ENCODE data around the gene ACVR1B. TPM values are rescaled to one million over a fixed set of nuclear protein-coding genes. Genes with fewer than 3 reads are reported as not detected.

Gene ACVR1B
- total and polyA plus RNA-seq, 2 experiments from 2014 or later, result 2.4 to 7.5 TPM

DNA sequence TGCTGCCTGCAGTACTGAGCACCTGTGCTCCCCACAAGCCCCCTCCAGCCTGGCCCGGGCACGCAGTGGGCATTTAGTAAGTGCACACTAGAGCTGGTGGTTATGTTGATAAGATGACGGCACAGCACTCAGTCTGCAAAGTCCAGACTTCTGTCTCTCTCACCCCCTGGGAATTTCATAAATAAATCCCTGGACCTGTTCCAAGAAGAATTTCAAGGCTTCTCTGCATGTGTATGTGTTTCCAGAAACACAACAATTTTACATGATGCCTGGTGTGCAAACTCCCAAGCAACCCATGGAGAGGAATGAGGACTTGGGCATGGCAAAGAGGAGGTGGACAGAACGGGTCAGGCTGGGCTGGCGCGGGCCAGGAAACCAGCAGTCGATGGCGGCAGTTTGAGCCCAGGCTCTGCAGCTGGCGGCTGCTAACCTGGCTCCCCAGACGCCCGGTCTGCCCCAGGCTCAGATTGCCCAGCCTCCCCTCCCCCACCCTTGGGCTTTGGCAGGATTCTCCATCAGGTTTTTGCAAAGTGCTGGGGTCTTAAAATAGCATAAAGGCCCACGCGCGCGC, 10.4 kb upstream of the ACVR1B start:
- Histone ChIP-seq H3K79me2 (replicated peaks; ENCODE audit: insufficient read depth) (no peaks in the 10 kb centered on the region), H4K20me1 (replicated peaks; ENCODE audit: insufficient read depth) (no peaks in the 10 kb centered on the region), H3K4me1 (ENCODE audit: insufficient read depth) (no peaks in the 10 kb centered on the region), H3K9me2 (ENCODE audit: insufficient read depth) (no peaks in the 10 kb centered on the region), H3K27me3 (ENCODE audit: insufficient read depth) (no peaks in the 10 kb centered on the region), H3K27ac (ENCODE audit: low read depth) (no peak overlapping the region), H3K4me3 (no peak overlapping the region), H3K4me2 (no peak overlapping the region), H3K36me3 (ENCODE audit: insufficient read depth) (no peaks in the 10 kb centered on the region), H3F3A (replicated peaks; ENCODE audit: low read depth) (no peaks in the 10 kb centered on the region), H2AFZ (peak overlapping the region; percentile 80; the same call in 1 of the 2 replicates)
- Mint-ChIP-seq H3K9me3 (peaks cover 14% of the 10 kb centered on the region), H3K4me3 (no peak overlapping the region), H3K27me3 (ENCODE audit: insufficient read depth, low read depth, poor library complexity) (peaks cover 14% of the 10 kb centered on the region), H3K36me3 (ENCODE audit: low read depth) (peaks cover 5% of the 10 kb centered on the region; the same call in 1 of the 3 replicates), H3K4me1 (peaks cover 7% of the 10 kb centered on the region), H3K27ac (no peak overlapping the region)
- TF ChIP-seq STAT1 (IDR thresholded peaks at IDR 0.05; ENCODE audit: unreplicated experiment) (no peak), EZH2phosphoT487 (IDR thresholded peaks at IDR 0.05; ENCODE audit: unreplicated experiment) (no peak), JUNB (IDR thresholded peaks at IDR 0.05; ENCODE audit: unreplicated experiment) (no peak), CREB1 (CRISPR knock-in tag; IDR thresholded peaks at IDR 0.05; ENCODE audit: low read depth) (no peak), ZNF114 (CRISPR knock-in tag; IDR thresholded peaks at IDR 0.05) (no peak), EZH2 (IDR thresholded peaks at IDR 0.05; ENCODE audit: low read depth, unreplicated experiment) (no peak), POLR2AphosphoS5 (IDR thresholded peaks at IDR 0.05; ENCODE audit: low read depth) (no peak), ZNF331 (CRISPR knock-in tag; IDR thresholded peaks at IDR 0.05; ENCODE audit: low read depth) (no peak), NANOG (IDR thresholded peaks at IDR 0.05; ENCODE audit: borderline replicate concordance) (no peak)
- TF ChIP-seq, protein P1, sequence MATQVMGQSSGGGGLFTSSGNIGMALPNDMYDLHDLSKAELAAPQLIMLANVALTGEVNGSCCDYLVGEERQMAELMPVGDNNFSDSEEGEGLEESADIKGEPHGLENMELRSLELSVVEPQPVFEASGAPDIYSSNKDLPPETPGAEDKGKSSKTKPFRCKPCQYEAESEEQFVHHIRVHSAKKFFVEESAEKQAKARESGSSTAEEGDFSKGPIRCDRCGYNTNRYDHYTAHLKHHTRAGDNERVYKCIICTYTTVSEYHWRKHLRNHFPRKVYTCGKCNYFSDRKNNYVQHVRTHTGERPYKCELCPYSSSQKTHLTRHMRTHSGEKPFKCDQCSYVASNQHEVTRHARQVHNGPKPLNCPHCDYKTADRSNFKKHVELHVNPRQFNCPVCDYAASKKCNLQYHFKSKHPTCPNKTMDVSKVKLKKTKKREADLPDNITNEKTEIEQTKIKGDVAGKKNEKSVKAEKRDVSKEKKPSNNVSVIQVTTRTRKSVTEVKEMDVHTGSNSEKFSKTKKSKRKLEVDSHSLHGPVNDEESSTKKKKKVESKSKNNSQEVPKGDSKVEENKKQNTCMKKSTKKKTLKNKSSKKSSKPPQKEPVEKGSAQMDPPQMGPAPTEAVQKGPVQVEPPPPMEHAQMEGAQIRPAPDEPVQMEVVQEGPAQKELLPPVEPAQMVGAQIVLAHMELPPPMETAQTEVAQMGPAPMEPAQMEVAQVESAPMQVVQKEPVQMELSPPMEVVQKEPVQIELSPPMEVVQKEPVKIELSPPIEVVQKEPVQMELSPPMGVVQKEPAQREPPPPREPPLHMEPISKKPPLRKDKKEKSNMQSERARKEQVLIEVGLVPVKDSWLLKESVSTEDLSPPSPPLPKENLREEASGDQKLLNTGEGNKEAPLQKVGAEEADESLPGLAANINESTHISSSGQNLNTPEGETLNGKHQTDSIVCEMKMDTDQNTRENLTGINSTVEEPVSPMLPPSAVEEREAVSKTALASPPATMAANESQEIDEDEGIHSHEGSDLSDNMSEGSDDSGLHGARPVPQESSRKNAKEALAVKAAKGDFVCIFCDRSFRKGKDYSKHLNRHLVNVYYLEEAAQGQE (IDR thresholded peaks at IDR 0.05; ENCODE audit: unreplicated experiment), result no peak
- TF ChIP-seq, protein P2, sequence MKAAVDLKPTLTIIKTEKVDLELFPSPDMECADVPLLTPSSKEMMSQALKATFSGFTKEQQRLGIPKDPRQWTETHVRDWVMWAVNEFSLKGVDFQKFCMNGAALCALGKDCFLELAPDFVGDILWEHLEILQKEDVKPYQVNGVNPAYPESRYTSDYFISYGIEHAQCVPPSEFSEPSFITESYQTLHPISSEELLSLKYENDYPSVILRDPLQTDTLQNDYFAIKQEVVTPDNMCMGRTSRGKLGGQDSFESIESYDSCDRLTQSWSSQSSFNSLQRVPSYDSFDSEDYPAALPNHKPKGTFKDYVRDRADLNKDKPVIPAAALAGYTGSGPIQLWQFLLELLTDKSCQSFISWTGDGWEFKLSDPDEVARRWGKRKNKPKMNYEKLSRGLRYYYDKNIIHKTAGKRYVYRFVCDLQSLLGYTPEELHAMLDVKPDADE (IDR thresholded peaks at IDR 0.05), result no peak
- TF ChIP-seq, protein P3, sequence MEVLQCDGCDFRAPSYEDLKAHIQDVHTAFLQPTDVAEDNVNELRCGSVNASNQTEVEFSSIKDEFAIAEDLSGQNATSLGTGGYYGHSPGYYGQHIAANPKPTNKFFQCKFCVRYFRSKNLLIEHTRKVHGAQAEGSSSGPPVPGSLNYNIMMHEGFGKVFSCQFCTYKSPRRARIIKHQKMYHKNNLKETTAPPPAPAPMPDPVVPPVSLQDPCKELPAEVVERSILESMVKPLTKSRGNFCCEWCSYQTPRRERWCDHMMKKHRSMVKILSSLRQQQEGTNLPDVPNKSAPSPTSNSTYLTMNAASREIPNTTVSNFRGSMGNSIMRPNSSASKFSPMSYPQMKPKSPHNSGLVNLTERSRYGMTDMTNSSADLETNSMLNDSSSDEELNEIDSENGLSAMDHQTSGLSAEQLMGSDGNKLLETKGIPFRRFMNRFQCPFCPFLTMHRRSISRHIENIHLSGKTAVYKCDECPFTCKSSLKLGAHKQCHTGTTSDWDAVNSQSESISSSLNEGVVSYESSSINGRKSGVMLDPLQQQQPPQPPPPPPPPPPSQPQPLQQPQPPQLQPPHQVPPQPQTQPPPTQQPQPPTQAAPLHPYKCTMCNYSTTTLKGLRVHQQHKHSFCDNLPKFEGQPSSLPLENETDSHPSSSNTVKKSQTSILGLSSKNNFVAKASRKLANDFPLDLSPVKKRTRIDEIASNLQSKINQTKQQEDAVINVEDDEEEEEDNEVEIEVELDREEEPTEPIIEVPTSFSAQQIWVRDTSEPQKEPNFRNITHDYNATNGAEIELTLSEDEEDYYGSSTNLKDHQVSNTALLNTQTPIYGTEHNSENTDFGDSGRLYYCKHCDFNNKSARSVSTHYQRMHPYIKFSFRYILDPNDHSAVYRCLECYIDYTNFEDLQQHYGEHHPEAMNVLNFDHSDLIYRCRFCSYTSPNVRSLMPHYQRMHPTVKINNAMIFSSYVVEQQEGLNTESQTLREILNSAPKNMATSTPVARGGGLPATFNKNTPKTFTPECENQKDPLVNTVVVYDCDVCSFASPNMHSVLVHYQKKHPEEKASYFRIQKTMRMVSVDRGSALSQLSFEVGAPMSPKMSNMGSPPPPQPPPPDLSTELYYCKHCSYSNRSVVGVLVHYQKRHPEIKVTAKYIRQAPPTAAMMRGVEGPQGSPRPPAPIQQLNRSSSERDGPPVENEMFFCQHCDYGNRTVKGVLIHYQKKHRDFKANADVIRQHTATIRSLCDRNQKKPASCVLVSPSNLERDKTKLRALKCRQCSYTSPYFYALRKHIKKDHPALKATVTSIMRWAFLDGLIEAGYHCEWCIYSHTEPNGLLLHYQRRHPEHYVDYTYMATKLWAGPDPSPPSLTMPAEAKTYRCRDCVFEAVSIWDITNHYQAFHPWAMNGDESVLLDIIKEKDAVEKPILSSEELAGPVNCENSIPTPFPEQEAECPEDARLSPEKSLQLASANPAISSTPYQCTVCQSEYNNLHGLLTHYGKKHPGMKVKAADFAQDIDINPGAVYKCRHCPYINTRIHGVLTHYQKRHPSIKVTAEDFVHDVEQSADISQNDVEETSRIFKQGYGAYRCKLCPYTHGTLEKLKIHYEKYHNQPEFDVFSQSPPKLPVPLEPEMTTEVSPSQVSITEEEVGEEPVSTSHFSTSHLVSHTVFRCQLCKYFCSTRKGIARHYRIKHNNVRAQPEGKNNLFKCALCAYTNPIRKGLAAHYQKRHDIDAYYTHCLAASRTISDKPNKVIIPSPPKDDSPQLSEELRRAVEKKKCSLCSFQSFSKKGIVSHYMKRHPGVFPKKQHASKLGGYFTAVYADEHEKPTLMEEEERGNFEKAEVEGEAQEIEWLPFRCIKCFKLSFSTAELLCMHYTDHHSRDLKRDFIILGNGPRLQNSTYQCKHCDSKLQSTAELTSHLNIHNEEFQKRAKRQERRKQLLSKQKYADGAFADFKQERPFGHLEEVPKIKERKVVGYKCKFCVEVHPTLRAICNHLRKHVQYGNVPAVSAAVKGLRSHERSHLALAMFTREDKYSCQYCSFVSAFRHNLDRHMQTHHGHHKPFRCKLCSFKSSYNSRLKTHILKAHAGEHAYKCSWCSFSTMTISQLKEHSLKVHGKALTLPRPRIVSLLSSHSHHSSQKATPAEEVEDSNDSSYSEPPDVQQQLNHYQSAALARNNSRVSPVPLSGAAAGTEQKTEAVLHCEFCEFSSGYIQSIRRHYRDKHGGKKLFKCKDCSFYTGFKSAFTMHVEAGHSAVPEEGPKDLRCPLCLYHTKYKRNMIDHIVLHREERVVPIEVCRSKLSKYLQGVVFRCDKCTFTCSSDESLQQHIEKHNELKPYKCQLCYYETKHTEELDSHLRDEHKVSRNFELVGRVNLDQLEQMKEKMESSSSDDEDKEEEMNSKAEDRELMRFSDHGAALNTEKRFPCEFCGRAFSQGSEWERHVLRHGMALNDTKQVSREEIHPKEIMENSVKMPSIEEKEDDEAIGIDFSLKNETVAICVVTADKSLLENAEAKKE (CRISPR knock-in tag; IDR thresholded peaks at IDR 0.05), result no peak
- TF ChIP-seq, protein P4, sequence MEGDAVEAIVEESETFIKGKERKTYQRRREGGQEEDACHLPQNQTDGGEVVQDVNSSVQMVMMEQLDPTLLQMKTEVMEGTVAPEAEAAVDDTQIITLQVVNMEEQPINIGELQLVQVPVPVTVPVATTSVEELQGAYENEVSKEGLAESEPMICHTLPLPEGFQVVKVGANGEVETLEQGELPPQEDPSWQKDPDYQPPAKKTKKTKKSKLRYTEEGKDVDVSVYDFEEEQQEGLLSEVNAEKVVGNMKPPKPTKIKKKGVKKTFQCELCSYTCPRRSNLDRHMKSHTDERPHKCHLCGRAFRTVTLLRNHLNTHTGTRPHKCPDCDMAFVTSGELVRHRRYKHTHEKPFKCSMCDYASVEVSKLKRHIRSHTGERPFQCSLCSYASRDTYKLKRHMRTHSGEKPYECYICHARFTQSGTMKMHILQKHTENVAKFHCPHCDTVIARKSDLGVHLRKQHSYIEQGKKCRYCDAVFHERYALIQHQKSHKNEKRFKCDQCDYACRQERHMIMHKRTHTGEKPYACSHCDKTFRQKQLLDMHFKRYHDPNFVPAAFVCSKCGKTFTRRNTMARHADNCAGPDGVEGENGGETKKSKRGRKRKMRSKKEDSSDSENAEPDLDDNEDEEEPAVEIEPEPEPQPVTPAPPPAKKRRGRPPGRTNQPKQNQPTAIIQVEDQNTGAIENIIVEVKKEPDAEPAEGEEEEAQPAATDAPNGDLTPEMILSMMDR (conservative IDR thresholded peaks at IDR 0.05; ENCODE audit: low read depth in 2 of 2), result no peak
- ATAC-seq (no peak; the same call in none of the 3 replicates), DNase-seq (ENCODE audit: low spot score) (peak; percentile 34)

Measured in GM23338 (cell line).